Ishikawa (cell line): Measurements from ENCODE around the gene PTBP3.

Experiments used
- CEBPB ChIP-seq: IDR thresholded peaks from 2 replicates; pipeline ENCODE4 v1.6.1; 2012
- CREB1 ChIP-seq: IDR thresholded peaks from 2 replicates; pipeline ENCODE4 v1.6.1; 2012; ENCODE audit warnings: low read depth
- EGR1 ChIP-seq: IDR thresholded peaks from 2 replicates; pipeline ENCODE4 v1.6.1; 2012
- EP300 ChIP-seq: IDR thresholded peaks from 2 replicates; pipeline ENCODE4 v1.6.1; 2012; ENCODE audit warnings: borderline replicate concordance
- FOXM1 ChIP-seq: IDR thresholded peaks from 2 replicates; pipeline ENCODE4 v1.6.1; 2012; ENCODE audit warnings: low read depth, borderline replicate concordance
- MAX ChIP-seq: IDR thresholded peaks from 2 replicates; pipeline ENCODE4 v1.6.1; 2012
- NFIC ChIP-seq: IDR thresholded peaks from 2 replicates; pipeline ENCODE4 v1.6.1; 2012
- RAD21 ChIP-seq: IDR thresholded peaks from 2 replicates; pipeline ENCODE4 v1.6.1; 2012; ENCODE audit warnings: low read depth
- REST ChIP-seq: IDR thresholded peaks from 2 replicates; pipeline ENCODE4 v1.6.1; 2012; ENCODE audit warnings: low read depth, mild to moderate bottlenecking
- TAF1 ChIP-seq: IDR thresholded peaks from 2 replicates; pipeline ENCODE4 v1.6.1; 2012; ENCODE audit warnings: low read depth, mild to moderate bottlenecking
- TCF12 ChIP-seq: IDR thresholded peaks from 2 replicates; pipeline ENCODE4 v1.6.1; 2012; ENCODE audit warnings: low read depth
- TEAD4 ChIP-seq: IDR thresholded peaks from 2 replicates; pipeline ENCODE4 v1.6.1; 2012
- USF1 ChIP-seq: IDR thresholded peaks from 2 replicates; pipeline ENCODE4 v1.6.1; 2012
- YY1 ChIP-seq: IDR thresholded peaks from 2 replicates; pipeline ENCODE4 v1.6.1; 2012; ENCODE audit warnings: low read depth
- ZBTB7A ChIP-seq: IDR thresholded peaks from 2 replicates; pipeline ENCODE4 v1.6.1; 2012; ENCODE audit warnings: low read depth

The PTBP3 gene

GRCh38 chr9:112262577-112262976 lies 70.8 kb downstream of the PTBP3 start:
- TF ChIP-seq TEAD4: no peak
- TF ChIP-seq CREB1: no peak
- TF ChIP-seq TCF12: no peak
- no peak for TF ChIP-seq TAF1
- no peak for TF ChIP-seq EP300
- TF ChIP-seq ZBTB7A: no peak
- no peak for TF ChIP-seq REST
- no peak for TF ChIP-seq YY1
- TF ChIP-seq RAD21: no peak
- no peak for TF ChIP-seq USF1
- TF ChIP-seq CEBPB: no peak

- TF ChIP-seq FOXM1 (no peak), TCF12 (no peak), YY1 (no peak), CEBPB (no peak), EGR1 (no peak), ZBTB7A (no peak), TAF1 (no peak), NFIC (no peak), TEAD4 (no peak)
These were observed 72.3 kb downstream of the PTBP3 start for GRCh38 chr9:112261133-112261532.

- no peak for TF ChIP-seq YY1
- TF ChIP-seq TEAD4: no peak
- no peak for TF ChIP-seq FOXM1
- no peak for TF ChIP-seq USF1
- TF ChIP-seq NFIC: no peak
- no peak for TF ChIP-seq RAD21
- no peak for TF ChIP-seq TAF1
- no peak for TF ChIP-seq TCF12
- TF ChIP-seq CEBPB: no peak
- no peak for TF ChIP-seq EGR1
- no peak for TF ChIP-seq CREB1
- no peak for TF ChIP-seq EP300
- no peak for TF ChIP-seq ZBTB7A
These were observed 75.3 kb downstream of the PTBP3 start for GRCh38 chr9:112258106-112258505.

DNA sequence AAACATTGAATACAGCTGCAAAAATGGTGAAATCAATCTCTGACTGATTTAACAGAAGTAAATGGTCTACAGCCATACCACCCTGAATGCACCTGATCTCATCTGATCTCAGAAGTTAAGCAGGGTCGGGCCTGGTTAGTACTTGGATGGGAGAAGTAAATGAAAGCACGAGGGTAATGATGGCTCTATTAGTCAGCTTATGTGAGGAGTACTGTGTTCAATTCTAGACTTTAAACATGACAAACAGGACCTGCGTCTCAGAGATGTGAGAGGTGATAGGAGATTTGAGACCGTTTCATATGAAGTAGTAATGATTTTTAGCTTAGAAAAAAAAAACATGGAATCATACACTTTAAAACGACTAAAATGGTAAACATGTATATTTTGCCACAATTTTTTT lies 81.2 kb downstream of the PTBP3 start:
- TF ChIP-seq TEAD4 (no peak), USF1 (no peak), NFIC (no peak), TAF1 (no peak), FOXM1 (no peak), MAX (no peak), YY1 (no peak), CREB1 (no peak), REST (no peak), RAD21 (no peak), CEBPB (no peak), EGR1 (no peak), ZBTB7A (no peak), EP300 (no peak)

GRCh38 chr9:112249277-112249676 lies 84.1 kb downstream of the PTBP3 start:
- TF ChIP-seq RAD21: no peak
- no peak for TF ChIP-seq EGR1
- TF ChIP-seq USF1: no peak
- no peak for TF ChIP-seq EP300
- TF ChIP-seq CREB1: no peak

DNA sequence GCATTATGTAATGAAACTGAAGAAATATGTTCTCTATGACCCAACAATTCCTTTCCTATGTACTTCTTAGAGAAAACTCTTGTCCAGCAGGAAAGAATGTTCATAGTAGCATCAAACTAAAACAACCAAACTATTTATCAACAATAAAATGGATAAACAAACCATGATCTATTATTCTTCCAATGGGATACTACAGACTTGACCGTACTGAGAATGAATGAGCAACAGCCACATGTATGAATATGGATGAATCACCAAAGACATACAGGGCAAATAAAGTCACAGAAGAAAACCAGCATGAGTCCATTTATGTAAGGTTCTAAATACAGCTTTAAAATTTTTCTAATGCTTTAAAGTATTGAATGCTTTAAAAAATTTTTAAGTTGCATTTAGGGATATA lies 84.7 kb downstream of the PTBP3 start:
- TF ChIP-seq ZBTB7A (no peak), MAX (no peak), TAF1 (no peak), EGR1 (no peak), RAD21 (no peak), NFIC (no peak), CREB1 (no peak), YY1 (no peak), TEAD4 (no peak), TCF12 (no peak)
